ENCODE measurements around the gene SH3BGR. TPM values are rescaled to one million over a fixed set of nuclear protein-coding genes. Genes with fewer than 3 reads are reported as not detected.

SH3BGR gene
- total RNA-seq, 2 donors from 2014 or later = 1.0 TPM; not detected in 1

GRCh38 chr21:39479814-39480182, 28.0 kb downstream of the SH3BGR start:
- no peak overlapping the region for H3K27ac ChIP-seq
- ATAC-seq = no peak
- intact Hi-C loops (cut with DNase I) = no loop called here
- no peak for DNase-seq
- no peaks in the 10 kb centered on the region for H3K4me1 ChIP-seq
- no peaks in the 10 kb centered on the region for H3K27me3 ChIP-seq
- no peaks in the 10 kb centered on the region for H3K36me3 ChIP-seq (replicated peaks in 1 of 2; ENCODE audit: insufficient read depth in 1 of 2, low read depth in 2 of 2)
- H3K4me3 ChIP-seq = no peak overlapping the region
- 53 to 64% methylated on average over 2 of the region's 2 CpGs for WGBS, 2 donors
- no peaks in the 10 kb centered on the region for H3K9me3 ChIP-seq
- TF ChIP-seq POLR2A (IDR thresholded peaks at IDR 0.05) (no peak), CTCF (IDR thresholded peaks at IDR 0.05) (no peak)

DNA sequence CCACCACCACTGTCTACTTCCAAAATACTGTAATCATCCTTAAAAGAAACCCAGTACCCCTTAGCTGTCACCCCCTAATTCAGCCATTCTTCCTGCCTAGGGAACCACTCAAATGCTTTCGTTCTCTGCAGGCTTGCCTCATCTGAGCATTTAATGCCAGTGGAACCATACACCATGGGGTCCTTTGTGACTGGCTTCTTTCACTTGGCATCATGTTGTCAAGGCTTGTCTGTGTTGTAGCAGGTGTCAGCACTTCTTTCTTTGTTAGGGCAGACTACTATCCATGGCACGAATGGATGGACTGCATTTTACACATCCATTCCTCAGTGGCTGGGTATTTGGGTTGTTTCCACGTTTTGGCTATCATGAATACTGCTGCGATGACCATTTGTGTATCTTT, 28.5 kb downstream of the SH3BGR start:
- DNase-seq (no peak), ATAC-seq (no peak)
- no peaks in the 10 kb centered on the region for H3K36me3 ChIP-seq (replicated peaks in 1 of 2; ENCODE audit: insufficient read depth in 1 of 2, low read depth in 2 of 2)
- no peaks in the 10 kb centered on the region for H3K4me1 ChIP-seq
- H3K9me3 ChIP-seq = no peaks in the 10 kb centered on the region
- no peak overlapping the region for H3K4me3 ChIP-seq
- 70 to 84% methylated on average over 4 of the region's 4 CpGs for WGBS, 2 donors
- H3K27ac ChIP-seq = no peak overlapping the region
- H3K27me3 ChIP-seq = no peaks in the 10 kb centered on the region
- TF ChIP-seq POLR2A (IDR thresholded peaks at IDR 0.05) (no peak), CTCF (IDR thresholded peaks at IDR 0.05) (no peak)
- intact Hi-C loops (cut with DNase I) = no loop called here

DNA sequence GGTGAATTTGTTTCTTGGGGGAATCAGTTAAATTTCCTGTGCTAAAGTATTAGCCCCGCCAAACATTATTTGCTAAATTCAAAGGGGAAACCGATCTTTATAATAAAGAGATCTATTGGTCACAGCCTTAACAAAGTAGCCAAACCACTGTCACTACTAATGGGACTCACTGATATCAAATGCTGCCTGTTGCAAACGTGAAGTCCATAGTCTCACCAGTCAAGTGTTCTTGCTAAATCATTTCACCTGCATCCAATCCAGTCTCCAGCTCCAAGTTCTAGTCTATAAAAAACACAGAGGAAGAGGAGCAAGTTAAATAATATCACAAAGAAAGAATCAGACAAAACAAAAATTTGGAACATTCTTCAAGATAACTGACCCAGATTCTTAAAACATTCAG, 30.1 kb downstream of the SH3BGR start:
- ATAC-seq (no peak), DNase-seq (no peak)
- Histone ChIP-seq H3K4me1 (no peaks in the 10 kb centered on the region), H3K27ac (no peak overlapping the region), H3K4me3 (no peak overlapping the region), H3K27me3 (no peaks in the 10 kb centered on the region), H3K36me3 (replicated peaks in 1 of 2; ENCODE audit: insufficient read depth in 1 of 2, low read depth in 2 of 2) (no peaks in the 10 kb centered on the region), H3K9me3 (no peaks in the 10 kb centered on the region)
- intact Hi-C loops (cut with DNase I) = no loop called here
- TF ChIP-seq CTCF (IDR thresholded peaks at IDR 0.05) = no peak
- TF ChIP-seq POLR2A (IDR thresholded peaks at IDR 0.05) = no peak
- 80 to 86% methylated on average over 3 of the region's 3 CpGs for WGBS, 2 donors

GRCh38 chr21:39483917-39484316, 32.1 kb downstream of the SH3BGR start:
- ATAC-seq = no peak
- intact Hi-C loops (cut with DNase I) = no loop called here
- TF ChIP-seq CTCF (IDR thresholded peaks at IDR 0.05) (no peak), POLR2A (IDR thresholded peaks at IDR 0.05) (no peak)
- no peak overlapping the region for H3K4me3 ChIP-seq
- H3K9me3 ChIP-seq = no peaks in the 10 kb centered on the region
- H3K36me3 ChIP-seq (replicated peaks in 1 of 2; ENCODE audit: insufficient read depth in 1 of 2, low read depth in 2 of 2) = no peaks in the 10 kb centered on the region
- H3K27ac ChIP-seq = no peak overlapping the region
- no peak for DNase-seq
- WGBS, 2 donors = 52 to 59% methylated on average over 1 of the region's 1 CpG
- no peaks in the 10 kb centered on the region for H3K4me1 ChIP-seq
- H3K27me3 ChIP-seq = no peaks in the 10 kb centered on the region

GRCh38 chr21:39484711-39485276, 33.0 kb downstream of the SH3BGR start:
- intact Hi-C loops (cut with DNase I) = no loop called here
- Histone ChIP-seq H3K4me1 (no peaks in the 10 kb centered on the region), H3K9me3 (no peaks in the 10 kb centered on the region), H3K36me3 (replicated peaks in 1 of 2; ENCODE audit: insufficient read depth in 1 of 2, low read depth in 2 of 2) (no peaks in the 10 kb centered on the region), H3K27ac (no peak overlapping the region), H3K4me3 (no peak overlapping the region), H3K27me3 (no peaks in the 10 kb centered on the region)
- ATAC-seq (no peak), DNase-seq (no peak)
- no peak for TF ChIP-seq POLR2A (IDR thresholded peaks at IDR 0.05)
- no peak for TF ChIP-seq CTCF (IDR thresholded peaks at IDR 0.05)
- WGBS, 2 donors = 67 to 76% methylated on average over 6 of the region's 6 CpGs

Data from body of pancreas (tissue), 4 donors.